Measurements from ENCODE around the gene CALML3.

Gene CALML3

DNA sequence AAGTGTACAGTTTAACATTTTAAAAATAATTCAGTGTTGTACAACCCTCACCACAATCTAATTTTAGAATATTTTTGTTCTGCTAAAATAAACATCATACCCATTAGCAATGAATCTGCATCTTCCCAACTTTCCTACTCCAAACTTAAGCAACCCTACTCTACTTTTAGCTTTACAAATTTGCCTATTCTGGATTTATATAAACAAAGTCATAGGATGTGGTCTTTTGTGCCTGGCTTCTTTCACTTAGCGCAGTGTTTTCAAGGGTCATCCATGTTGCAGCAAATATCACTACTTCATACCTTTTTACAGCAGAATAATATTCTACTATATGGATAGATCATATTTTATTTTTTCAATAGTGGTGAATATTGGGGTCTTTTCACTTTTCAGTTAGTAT is 18.9 kb downstream of the CALML3 start:
- no peak for DNase-seq

GRCh38 chr10:5544216-5544805 is 19.6 kb downstream of the CALML3 start:
- DNase-seq = peak in 1 of 4 experiments; percentile 14

DNA sequence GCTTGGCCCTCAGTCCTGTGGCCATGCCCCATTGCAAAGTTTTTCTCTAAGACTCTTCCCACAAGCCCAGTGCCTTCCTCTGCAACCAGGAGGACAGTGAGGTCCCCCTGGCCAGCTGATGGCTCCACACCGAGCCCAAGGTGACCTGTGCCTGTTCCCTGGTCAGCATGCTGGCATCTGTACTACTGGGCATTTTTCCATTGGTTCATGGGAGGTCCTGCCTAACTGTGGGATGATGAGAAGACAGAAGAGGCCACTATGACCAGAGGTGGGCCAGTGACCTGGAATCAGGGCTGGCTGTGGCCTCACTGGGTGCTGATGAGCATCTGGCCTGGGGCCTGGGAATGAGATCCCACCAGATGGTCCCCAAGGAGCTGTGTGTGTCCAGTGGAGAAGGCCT is 20.2 kb downstream of the CALML3 start:
- DNase-seq = no peak

GRCh38 chr10:5545426-5545777 is 20.6 kb downstream of the CALML3 start:
- no peak for DNase-seq

DNA sequence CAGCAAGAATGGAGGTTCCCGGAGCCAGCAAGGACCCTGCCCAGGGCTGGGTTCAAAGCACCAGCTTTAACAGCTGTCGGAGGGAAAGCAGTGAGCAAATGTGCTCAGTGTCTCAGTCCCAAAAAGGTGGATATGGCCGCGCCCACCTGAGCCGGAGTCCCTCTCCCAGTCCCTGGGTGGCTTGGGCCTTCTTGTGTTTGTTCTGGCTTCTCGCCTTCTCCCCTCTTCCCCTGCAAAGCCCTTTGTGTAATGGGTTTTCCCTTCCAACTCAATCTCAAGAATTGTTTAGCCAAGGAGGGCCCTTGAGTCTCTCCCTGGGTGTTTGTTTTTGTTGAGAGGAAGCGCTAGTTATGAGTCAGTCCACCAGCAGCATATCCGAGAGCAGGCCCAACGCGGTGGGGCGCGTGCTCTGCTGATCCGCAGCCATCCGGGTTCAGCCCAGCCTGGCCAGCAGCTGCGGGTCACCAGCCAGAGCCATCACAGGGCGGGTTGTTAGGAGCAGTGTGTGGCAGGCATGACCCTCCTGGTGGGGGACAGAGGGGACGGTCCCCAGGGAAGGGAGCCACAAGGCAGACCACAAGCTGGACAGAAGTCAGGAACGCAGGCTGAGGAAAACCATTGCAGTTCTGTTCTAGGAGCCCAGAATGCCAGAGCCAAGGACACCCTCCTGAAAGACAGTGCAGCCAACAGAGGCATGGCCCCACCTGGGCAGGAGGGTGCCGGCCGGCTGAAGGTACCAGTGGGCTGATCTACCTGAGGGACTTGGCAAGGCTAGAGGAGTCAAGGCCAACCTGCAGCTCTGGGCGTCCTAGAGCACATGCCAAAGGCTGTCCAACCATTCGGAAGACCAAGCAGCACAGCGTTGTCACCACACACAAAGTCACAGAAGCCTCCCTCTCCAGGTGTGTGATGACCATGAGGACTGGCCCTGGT is 21.3 kb downstream of the CALML3 start:
- no peak for DNase-seq

DNA sequence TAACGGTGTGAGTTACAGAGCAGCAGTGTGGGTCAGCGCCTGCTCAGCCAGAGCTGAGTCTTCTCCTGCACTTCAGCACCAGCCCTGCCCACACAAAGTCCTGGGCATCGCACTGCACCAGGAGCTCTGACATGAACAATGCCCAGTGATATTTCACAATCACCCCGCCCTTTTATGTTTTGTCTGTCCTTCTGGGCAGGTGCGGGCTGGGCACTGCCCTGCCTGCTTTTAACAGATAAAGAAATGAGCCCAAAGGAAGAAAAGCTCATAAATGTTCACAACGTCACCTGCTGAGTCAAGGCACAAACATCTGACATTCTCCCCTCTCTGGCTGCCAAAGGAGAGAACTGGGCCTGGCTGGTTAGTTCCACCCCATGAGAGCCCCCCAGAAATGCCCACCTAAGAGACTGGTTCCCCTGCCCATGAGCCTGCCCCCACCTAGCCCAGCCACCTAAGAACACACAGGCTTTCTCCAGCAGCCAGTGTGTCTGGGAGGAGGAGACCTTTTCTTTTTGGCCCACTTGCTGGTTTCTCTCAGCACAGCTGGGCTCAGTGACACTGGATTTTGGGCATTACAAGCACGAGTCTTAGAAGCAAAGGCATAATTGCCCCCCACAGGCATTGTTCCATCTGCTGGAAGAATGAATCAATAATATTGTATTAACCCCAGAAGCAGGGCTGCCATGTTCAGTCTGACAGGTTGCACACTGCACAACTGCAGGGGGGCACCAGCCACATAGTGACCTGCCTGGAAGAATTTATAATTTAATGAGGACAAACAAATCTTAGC is 22.3 kb downstream of the CALML3 start:
- DNase-seq = no peak

DNA sequence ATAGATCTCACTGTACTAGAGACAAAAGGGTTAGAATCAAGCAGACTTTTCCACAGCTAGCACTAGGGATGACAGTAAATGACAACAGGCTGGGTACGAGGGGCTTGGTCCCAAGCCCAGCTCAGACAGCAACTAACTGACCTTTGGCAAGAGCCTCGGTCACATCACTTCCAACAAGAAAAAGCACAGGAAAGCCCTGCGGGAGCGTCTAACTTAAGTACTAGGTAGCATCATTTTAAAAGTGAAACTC is 22.8 kb downstream of the CALML3 start:
- DNase-seq = no peak

GRCh38 chr10:5547931-5548660 is 23.3 kb downstream of the CALML3 start:
- DNase-seq = peak; percentile 17 to 50 (median 36)

DNA sequence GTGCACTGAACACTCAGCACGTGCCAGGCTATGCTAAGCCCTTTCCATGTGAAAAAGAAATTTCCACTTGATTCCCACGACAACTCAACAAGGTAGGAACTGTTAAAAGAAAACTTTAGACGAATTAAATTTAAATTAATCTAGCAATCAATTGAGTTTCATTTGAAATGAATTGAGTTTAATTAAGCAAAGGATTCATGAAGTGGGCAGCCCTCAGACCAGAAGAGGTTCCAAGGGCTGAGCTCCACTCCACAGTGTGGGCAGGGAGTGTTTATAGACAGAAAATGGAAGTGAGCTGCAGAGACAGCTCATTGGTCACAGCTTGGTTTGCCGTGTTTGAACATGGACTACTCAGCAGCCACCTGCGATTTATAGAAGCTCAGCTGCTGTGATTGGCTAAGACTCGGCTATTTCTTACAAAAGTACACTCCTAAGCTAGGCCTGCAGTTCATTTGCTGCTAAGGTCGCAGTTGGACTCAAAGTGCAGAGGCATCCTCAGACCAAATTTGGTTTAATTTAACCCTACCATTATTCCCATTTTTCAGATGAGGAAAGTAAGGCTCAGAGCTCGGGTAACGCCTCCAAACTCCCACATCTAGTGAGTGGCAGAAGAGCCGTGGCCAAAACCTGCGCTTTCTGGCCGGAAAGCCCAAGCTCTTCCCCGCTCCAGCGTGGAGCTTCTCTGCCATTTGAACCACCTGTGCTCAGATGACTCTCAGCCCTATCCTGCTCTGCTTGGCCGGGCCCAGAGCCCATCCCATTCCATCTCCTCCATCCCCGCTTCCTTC is 24.9 kb downstream of the CALML3 start:
- no peak for DNase-seq

- no peak for DNase-seq
Measured at GRCh38 chr10:5550250-5550545, 25.4 kb downstream of the CALML3 start.

DNA sequence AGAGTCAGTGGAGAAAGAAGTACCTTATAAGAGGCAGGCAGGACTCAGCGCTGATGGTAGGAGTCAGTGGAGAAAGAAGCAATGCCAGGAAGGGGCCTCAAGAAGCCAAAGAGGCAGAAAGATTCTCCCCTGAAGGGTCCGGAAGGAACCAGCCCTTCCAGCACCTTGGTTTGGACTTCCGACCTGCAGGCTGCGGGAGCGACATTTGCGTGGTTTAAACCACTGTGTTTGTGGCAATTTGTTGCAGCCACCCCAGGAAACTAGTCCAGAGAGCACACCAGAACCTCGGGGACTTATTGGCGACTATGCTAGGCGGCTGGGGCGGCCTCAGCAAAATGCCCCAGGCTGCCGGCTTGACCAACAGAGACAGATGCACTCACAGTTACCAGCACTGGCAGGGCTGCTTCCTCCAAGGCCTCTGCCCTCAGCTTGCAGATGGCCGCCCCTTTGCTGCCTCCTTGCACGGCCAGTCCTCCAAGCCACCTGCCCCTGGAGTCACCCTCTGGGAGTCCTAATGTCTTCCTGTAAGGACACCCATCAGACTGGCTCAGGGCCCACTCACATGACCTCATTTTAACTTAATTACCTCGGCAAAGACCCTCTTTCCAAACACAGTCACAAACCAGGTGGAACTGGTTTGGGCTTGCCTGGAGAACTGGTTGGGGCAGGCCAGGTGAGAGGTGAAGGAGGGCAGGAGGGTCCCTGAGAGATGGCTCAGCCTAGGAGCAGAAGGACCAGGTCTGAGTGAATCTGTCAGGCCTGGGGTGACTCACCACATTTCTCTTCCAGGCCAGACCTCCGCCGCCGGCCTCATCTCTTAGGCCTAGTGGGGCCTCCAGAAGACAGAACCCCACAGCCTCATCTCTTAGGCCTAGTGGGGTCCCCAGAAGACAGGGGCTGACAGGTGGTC is 26.1 kb downstream of the CALML3 start:
- no peak for DNase-seq

- DNase-seq = peak; percentile 31 to 78 (median 54)
Measured at GRCh38 chr10:5551531-5552375, 27.0 kb downstream of the CALML3 start.

GRCh38 chr10:5552376-5553321 is 27.9 kb downstream of the CALML3 start:
- DNase-seq = no peak

DNA sequence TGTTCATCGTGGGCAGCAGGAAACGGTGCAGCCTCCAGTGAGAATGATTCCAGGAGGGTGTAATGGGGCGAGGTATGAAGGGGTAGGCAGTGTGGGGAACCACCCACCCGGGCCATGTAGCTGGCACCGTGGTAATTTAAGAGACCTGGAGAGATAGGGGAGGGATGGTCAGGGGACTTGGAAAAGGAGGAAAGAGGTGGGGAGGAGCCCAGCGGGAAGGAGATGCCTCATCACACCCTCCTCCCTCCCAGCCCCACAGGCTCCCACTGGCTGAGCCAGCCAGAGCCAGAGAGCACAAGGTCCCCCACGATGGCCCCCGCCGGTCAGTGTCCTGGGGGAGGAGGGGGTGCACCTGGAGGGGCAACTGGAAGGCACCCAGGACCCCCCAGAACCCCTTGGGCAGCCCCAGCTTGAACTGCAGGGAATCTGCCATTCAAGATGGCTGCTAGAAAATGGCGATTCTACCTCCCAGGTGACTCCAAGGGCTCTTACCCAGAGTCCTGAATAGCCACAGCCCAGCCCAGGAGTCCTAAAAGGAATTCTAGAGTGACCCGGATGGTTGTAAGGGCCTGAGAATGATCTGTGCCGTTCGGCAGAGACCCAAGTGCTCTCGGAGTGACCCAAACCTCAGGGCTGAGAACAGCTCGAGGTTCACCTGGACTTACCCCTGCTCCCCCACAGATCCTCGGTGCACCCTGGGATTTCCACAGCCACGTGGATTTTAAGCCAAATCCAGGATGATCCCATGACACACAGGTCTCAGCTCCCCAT is 28.8 kb downstream of the CALML3 start:
- no peak for DNase-seq

DNA sequence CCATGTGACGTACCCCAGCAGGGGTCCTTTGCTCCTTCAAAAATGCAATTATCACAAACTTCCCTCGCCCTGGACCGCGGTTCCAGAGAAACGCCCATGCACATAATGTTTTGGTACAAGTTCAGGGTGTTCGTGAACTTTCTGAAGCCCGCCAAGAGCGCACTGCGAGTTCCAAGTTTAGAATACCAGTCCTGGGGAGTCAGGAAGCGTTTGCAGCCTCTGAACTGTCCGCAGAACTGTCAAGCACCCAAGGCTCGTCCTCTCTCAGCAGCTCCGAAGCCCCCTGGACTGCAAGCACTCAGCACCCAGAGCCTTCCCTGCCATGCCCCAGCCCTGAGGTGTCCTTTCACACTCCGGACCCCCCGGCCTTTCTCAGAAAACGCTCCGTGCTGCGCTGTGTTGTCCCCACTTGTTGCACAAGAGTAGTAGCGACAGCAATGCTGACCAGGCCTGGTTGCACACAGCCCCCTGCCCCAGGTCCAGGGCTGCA is 30.3 kb downstream of the CALML3 start:
- DNase-seq = no peak

- no peak for DNase-seq
Measured at GRCh38 chr10:5555881-5556280, 31.1 kb downstream of the CALML3 start.

- no peak for DNase-seq
Measured at GRCh38 chr10:5556576-5556975, 31.8 kb downstream of the CALML3 start.

Measured in suppressor macrophage (primary cell).